Heart right ventricle (tissue), 16 donors: Measurements from ENCODE around the gene RNU6-8. TPM values are rescaled to one million over a fixed set of nuclear protein-coding genes. Genes with fewer than 3 reads are reported as not detected.
A peak's percentile ranks its signal among the peaks of the same experiment; 100 is the strongest.

Source experiments
- ATAC-seq, 8 donors: fragments of 200-7000 bp; cut with Tn5 transposase; one replicate each; pipeline ENCODE4 v1.9.1; 2020; ENCODE audit warnings: mild to moderate bottlenecking in 8 of 8, moderate library complexity in 8 of 8, moderate number of reproducible peaks in 1 of 8
- DNase-seq, 2 donors: peaks; one replicate each; pipeline ENCODE4 v3.0.0-alpha.2; 2020
- H3K27ac ChIP-seq, 10 donors: fragments of 200-600 bp; sonication (generic) in 2 of 10; one replicate each; pipeline versions ENCODE4 v1.5.0 to v1.8.0; 2020 to 2022; ENCODE audit warnings: mild to moderate bottlenecking in 3 of 10
- H3K27me3 ChIP-seq, 7 donors: fragments of 200-600 bp; one replicate each; pipeline ENCODE4 v1.8.0; 2021 to 2022; ENCODE audit warnings: mild to moderate bottlenecking in 2 of 7
- H3K36me3 ChIP-seq, 9 donors: fragments of 200-600 bp; sonication (generic) in 1 of 9; one replicate each; pipeline versions ENCODE4 v1.5.0 to v1.8.0; 2020 to 2022; ENCODE audit warnings: mild to moderate bottlenecking in 2 of 9
- H3K4me1 ChIP-seq, 9 donors: fragments of 200-600 bp; sonication (generic) in 1 of 9; one replicate each; pipeline versions ENCODE4 v1.5.0 to v1.8.0; 2020 to 2022; ENCODE audit warnings: mild to moderate bottlenecking in 4 of 9
- H3K4me3 ChIP-seq, 10 donors: fragments of 200-600 bp; sonication (generic) in 2 of 10; one replicate each; pipeline versions ENCODE4 v1.5.0 to v1.8.0; 2020 to 2022; ENCODE audit warnings: mild to moderate bottlenecking in 7 of 10, moderate library complexity in 2 of 10
- H3K9me3 ChIP-seq, 11 donors: fragments of 200-600 bp in 10 of 11; sonication (generic) in 2 of 11; one replicate each; pipeline versions ENCODE4 v1.5.0 to v1.8.0; 2013 to 2022; ENCODE audit warnings: mild to moderate bottlenecking in 2 of 11, control low read depth in 1 of 11, moderate library complexity in 1 of 11
- CTCF ChIP-seq, 9 donors: fragments of 200-600 bp; sonication (generic) in 2 of 9; IDR thresholded peaks; one replicate each; pipeline versions ENCODE4 v1.5.0 to v1.8.0; 2021 to 2022; ENCODE audit warnings: antibody characterized with exemption in 9 of 9, mild to moderate bottlenecking in 5 of 9, moderate library complexity in 1 of 9
- WGBS, 2 donors: extraction: QIAGEN DNeasy Blood & Tissue Kit; methylation state at CpG; one replicate each; pipeline ENCODE4 v1.1.7; 2013; ENCODE audit warnings: inconsistent platforms in 1 of 2; 5-methylcytosine and 5-hydroxymethylcytosine counted together
- intact Hi-C, 10 donors: fragments of 100-400 bp; cut with DNase I; formaldehyde crosslinking; loops; one replicate each; pipeline versions ENCODE4 v1.11.1 to v1.14.2; 2022
- polyA plus RNA-seq, 2 donors: library from polyadenylated mRNA; stranded (reverse); fragments of 200-250 nt; gene quantifications; one replicate each; pipeline ENCODE4 v1.2.3, GENCODE V29; 2013
- total RNA-seq, 10 donors: library from RNA; stranded (reverse); fragmentation: NEBNext Ultra II Directional in 3 of 10; extraction: Animal tissue kit (Norgen Biotek cat#: 25700) in 3 of 10; gene quantifications; one replicate each; pipeline versions ENCODE4 v1.2.1 to v1.2.4, GENCODE V29; 2021 to 2023
- donor health status: Arrhythmogenic right ventricular cardiomyopathy.
- donor health status: ischemic (EF 13 %, LVEDD 7.1; RV severe dilation, severe dysfunction).
- donor health status: healthy with polysubstance abuse.
- donor health status: DM: no; HTN: yes; CAD: no.
- donor health status: DM: no; HTN: no; CAD: no.
- donor health status: ischemic (EF 25% LVEDD 6.9; RV normal size, moderate dysfunction).
- donor health status: ischemic (EF 25% LVEDD 5.7; RV mildly dilated, moderate dysfunction).
- donor health status: healthy.
- donor health status: DM: yes; HTN: yes; CAD: no.
- donor health status: Ischemic cardiomyopathy.
- donor health status: ischemic (EF 35%, LVEDD 5.7; RV mildly dilated, moderate dysfunction).
- donor health status: nonischemic (EF 11% LVEDD 7.7; RV severe dilation, severe dysfunction).
- donor health status: DM: yes; HTN: yes; CAD: no.
- donor health status: PGD.
- donor health status: ischemic (EF 29% LVEDD 5.4; RV normal size, mild dysfunction).
- donor health status: nonischemic (EF 23%, LVEDD 6.1; RV moderate dilation, normal function).

RNU6-8 gene
- total and polyA plus RNA-seq, 12 donors, result not detected

- intact Hi-C loops, result loop anchor here in 3 of 10 donors (5.0 kb wide), 2 partner anchors 52 to 123 kb away; partner anchors contain the start of gene ARHGAP5 (in 2 of the 3)
- no peak for TF ChIP-seq CTCF (IDR thresholded peaks at IDR 0.05)
- H3K27me3 ChIP-seq, result peaks cover 0 to 29% (median 0%) of the 10 kb centered on the region in 7 donors
- ATAC-seq, result no peak
- peak overlapping the region; percentile 36 to 77 (median 66) for H3K4me3 ChIP-seq
- H3K27ac ChIP-seq, result peak overlapping the region; percentile 64 to 94 (median 90)
- DNase-seq, result no peak
- H3K9me3 ChIP-seq, result no peaks in the 10 kb centered on the region
- H3K4me1 ChIP-seq, result peaks cover 0 to 37% (median 15%) of the 10 kb centered on the region in 9 donors
- no peaks in the 10 kb centered on the region for H3K36me3 ChIP-seq
- WGBS, 2 donors, result 13 to 15% methylated on average over 14 of the region's 14 CpGs
Observed at GRCh38 chr14:32200368-32201192, 2.5 kb downstream of the RNU6-8 start.

GRCh38 chr14:32197919-32198318, 5.2 kb downstream of the RNU6-8 start:
- no peak for ATAC-seq
- H3K9me3 ChIP-seq, result no peaks in the 10 kb centered on the region
- peaks cover 0 to 24% (median 11%) of the 10 kb centered on the region in 9 donors for H3K4me1 ChIP-seq
- H3K27me3 ChIP-seq, result peaks cover 0 to 15% (median 0%) of the 10 kb centered on the region in 7 donors
- 79 to 82% methylated on average over 1 of the region's 1 CpG for WGBS, 2 donors
- H3K4me3 ChIP-seq, result no peak overlapping the region
- DNase-seq, result no peak
- no peaks in the 10 kb centered on the region for H3K36me3 ChIP-seq
- TF ChIP-seq CTCF (IDR thresholded peaks at IDR 0.05), result no peak
- intact Hi-C loops, result no loop called here
- H3K27ac ChIP-seq, result no peak overlapping the region

- 64 to 77% methylated on average over 1 of the region's 1 CpG for WGBS, 2 donors
Observed at GRCh38 chr14:32195636-32196035, 7.4 kb downstream of the RNU6-8 start.

DNA sequence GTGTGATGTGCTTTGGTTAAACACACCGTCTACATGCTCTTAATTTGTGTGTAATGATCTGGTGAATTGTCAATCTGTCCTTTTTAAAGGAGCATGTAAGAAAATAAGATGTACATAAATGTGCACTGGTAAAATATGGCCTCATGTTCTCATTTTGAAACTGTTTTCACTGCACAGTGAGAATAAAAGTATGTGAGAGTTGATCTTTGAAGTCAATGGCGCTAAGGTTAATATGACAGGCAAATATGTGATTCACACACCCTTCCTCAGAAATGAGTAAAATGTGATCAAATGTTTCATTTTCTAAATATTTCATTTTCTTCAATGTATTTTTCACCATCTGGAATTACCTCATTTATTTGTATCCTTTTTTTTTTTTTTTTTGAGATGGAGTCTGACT, 9.5 kb downstream of the RNU6-8 start:
- DNase-seq (no peak), ATAC-seq (no peak)
- no peak for TF ChIP-seq CTCF (IDR thresholded peaks at IDR 0.05)
- Histone ChIP-seq H3K27me3 (no peaks in the 10 kb centered on the region), H3K4me1 (peaks cover 0 to 7% (median 0%) of the 10 kb centered on the region in 9 donors), H3K4me3 (no peak overlapping the region), H3K27ac (no peak overlapping the region), H3K36me3 (no peaks in the 10 kb centered on the region), H3K9me3 (no peaks in the 10 kb centered on the region)
- intact Hi-C loops, result no loop called here
- WGBS, 2 donors, result 95 to 96% methylated on average over 2 of the region's 2 CpGs

More at GRCh38 chr14:32195636-32196035, 7.4 kb downstream of the RNU6-8 start:
- Histone ChIP-seq H3K27ac (no peak overlapping the region), H3K36me3 (no peaks in the 10 kb centered on the region), H3K4me1 (peaks cover 0 to 11% (median 0%) of the 10 kb centered on the region in 9 donors), H3K27me3 (no peaks in the 10 kb centered on the region), H3K9me3 (no peaks in the 10 kb centered on the region), H3K4me3 (no peak overlapping the region)
- intact Hi-C loops, result no loop called here
- no peak for ATAC-seq
- no peak for DNase-seq
- no peak for TF ChIP-seq CTCF (IDR thresholded peaks at IDR 0.05)
